B cell (primary cell): ENCODE results near the gene KRT12. TPM values are rescaled to one million over a fixed set of nuclear protein-coding genes. Genes with fewer than 3 reads are reported as not detected.

Experiments
- ATAC-seq: fragments of 200-7000 bp; cut with Tn5 transposase; one replicate; pipeline ENCODE4 v1.10.0; 2021; ENCODE audit warnings: low read depth, mild to moderate bottlenecking, moderate number of reproducible peaks, moderate library complexity
- CTCF ChIA-PET: fragments of 350-600 bp; sonication (Branson Sonifier 250); formaldehyde crosslinking; loops from one replicate; lab custom pipeline; 2021; ENCODE audit warnings: antibody characterized with exemption, inconsistent platforms; lab: Charles Lee
- POLR2A ChIA-PET: fragments of 350-600 bp; sonication (Branson Sonifier 250); formaldehyde crosslinking; loops from one replicate; lab custom pipeline; 2021; ENCODE audit warnings: antibody characterized with exemption; lab: Charles Lee
- DNase-seq: peaks from one replicate; pipeline ENCODE4 v3.0.0; 2013
- H2AFZ ChIP-seq: 2 replicates; pipeline ENCODE4 v1.6.1; 2012; ENCODE audit warnings: mild to moderate bottlenecking, low read depth, low read length; ENCODE audit not compliant: insufficient read depth, poor library complexity, severe bottlenecking
- H3K27ac ChIP-seq, 2 donors: 1 replicate in 1 of 2; 2 replicates in 1 of 2; pipeline ENCODE4 v1.5.1; 2012 to 2013; ENCODE audit warnings: low read length in 2 of 2, mild to moderate bottlenecking in 2 of 2, moderate library complexity in 1 of 2
- H3K27me3 ChIP-seq, 4 experiments: fragments of 200-600 bp in 1 of 4; sonication (generic) in 1 of 4; replicated peaks in 1 of 4; 1 replicate in 2 of 4; 2 replicates in 2 of 4; pipeline versions ENCODE4 v1.6.1 to v1.7.0; 2013 to 2016; ENCODE audit warnings: low read length in 3 of 4, mild to moderate bottlenecking in 2 of 4, mixed read lengths in 1 of 4, moderate library complexity in 1 of 4; ENCODE audit not compliant: insufficient read depth in 4 of 4, control insufficient read depth in 3 of 4; ENCODE audit errors: control extremely low read depth in 1 of 4
- H3K36me3 ChIP-seq, 2 experiments: replicated peaks in 1 of 2; 1 replicate in 1 of 2; 2 replicates in 1 of 2; pipeline versions ENCODE4 v1.6.1 to v1.7.1; 2013; ENCODE audit warnings: low read length in 1 of 2; ENCODE audit not compliant: insufficient read depth in 2 of 2, control insufficient read depth in 1 of 2; ENCODE audit errors: control extremely low read depth in 1 of 2, extremely low read depth in 1 of 2
- H3K4me1 ChIP-seq, 2 donors: fragments of 200-600 bp in 1 of 2; sonication (generic) in 1 of 2; 1 replicate in 1 of 2; 2 replicates in 1 of 2; pipeline versions ENCODE4 v1.5.1 to v1.6.1; 2013 to 2017; ENCODE audit warnings: low read length in 2 of 2; ENCODE audit not compliant: control insufficient read depth in 2 of 2, insufficient read depth in 2 of 2
- H3K4me2 ChIP-seq: replicated peaks from 2 replicates; pipeline ENCODE3; 2012; ENCODE audit warnings: mild to moderate bottlenecking, low read depth, low read length; ENCODE audit not compliant: poor library complexity, severe bottlenecking
- H3K4me3 ChIP-seq, 5 experiments: fragments of 200-600 bp in 1 of 5; sonication (generic) in 1 of 5; 1 replicate in 3 of 5; 2 replicates in 2 of 5; pipeline versions ENCODE4 v1.5.1 to v1.7.0; 2011 to 2016; ENCODE audit warnings: low read length in 4 of 5, mild to moderate bottlenecking in 4 of 5, low read depth in 2 of 5, control low read depth in 1 of 5, moderate library complexity in 1 of 5; ENCODE audit not compliant: insufficient read depth in 1 of 5; ENCODE audit errors: control extremely low read depth in 1 of 5, extremely low read depth in 1 of 5
- H3K79me2 ChIP-seq: fragments of 200-600 bp; sonication (generic); one replicate; pipeline ENCODE4 v1.6.0; 2016; ENCODE audit warnings: low read length; ENCODE audit not compliant: control insufficient read depth, insufficient read depth
- H3K9ac ChIP-seq: fragments of 200-600 bp; sonication (generic); 2 replicates; pipeline ENCODE4 v1.6.1; 2017; ENCODE audit warnings: mild to moderate bottlenecking, low read length, moderate library complexity
- H3K9me3 ChIP-seq, 3 donors: one replicate each; pipeline versions ENCODE4 v1.6.1 to v1.7.1; 2013; ENCODE audit warnings: low read length in 2 of 3; ENCODE audit not compliant: control insufficient read depth in 2 of 3, insufficient read depth in 1 of 3; ENCODE audit errors: control extremely low read depth in 1 of 3
- H4K20me1 ChIP-seq: 2 replicates; pipeline ENCODE4 v1.6.0; 2012; ENCODE audit warnings: mild to moderate bottlenecking, low read length; ENCODE audit not compliant: insufficient read depth, control insufficient read depth, poor library complexity, severe bottlenecking
- H3K27ac Mint-ChIP-seq: one replicate; pipeline ENCODE4 v1.8.0; 2021; ENCODE audit warnings: mixed read lengths
- H3K27me3 Mint-ChIP-seq: one replicate; pipeline ENCODE4 v1.8.0; 2021; ENCODE audit warnings: mixed read lengths
- H3K4me1 Mint-ChIP-seq: one replicate; pipeline ENCODE4 v1.8.0; 2021; ENCODE audit warnings: mixed read lengths
- H3K4me3 Mint-ChIP-seq: one replicate; pipeline ENCODE4 v1.8.0; 2021; ENCODE audit warnings: mixed read lengths
- H3K9me3 Mint-ChIP-seq: one replicate; pipeline ENCODE4 v1.8.0; 2022; ENCODE audit warnings: mixed read lengths; ENCODE audit not compliant: insufficient read depth
- EZH2 ChIP-seq: IDR thresholded peaks from 2 replicates; pipeline ENCODE4 v1.6.1; 2012; ENCODE audit warnings: borderline replicate concordance, low read depth, mild to moderate bottlenecking, moderate library complexity, low read length; ENCODE audit not compliant: insufficient read depth, poor library complexity, severe bottlenecking
- WGBS: methylation state at CpG from one replicate; pipeline ENCODE4 v1.1.5; 2013; ENCODE audit warnings: missing lambda C conversion rate; ENCODE audit not compliant: insufficient coverage; 5-methylcytosine and 5-hydroxymethylcytosine counted together
- intact Hi-C: fragments of 100-400 bp; cut with micrococcal nuclease; formaldehyde crosslinking; loops from one replicate; pipeline ENCODE4 v1.10.0; 2022
- polyA plus RNA-seq: library from polyadenylated mRNA; depleted of rRNA; stranded (reverse); fragments of >200 nt; gene quantifications from 2 replicates; pipeline ENCODE4 v1.2.3, GENCODE V29; 2012
- total RNA-seq, 2 donors: library from RNA; stranded (reverse); fragments of 120-200 nt in 1 of 2; gene quantifications; 1 replicate in 1 of 2; 2 replicates in 1 of 2; pipeline versions ENCODE4 v1.2.3 to v1.2.4, GENCODE V29; 2013 to 2022
- TF ChIP-seq, protein P1 (sequence below): fragments of 200-600 bp; IDR thresholded peaks from one replicate; pipeline ENCODE4 v1.8.0; 2022; ENCODE audit warnings: antibody characterized with exemption, mild to moderate bottlenecking

KRT12 gene
- total and polyA plus RNA-seq, 2 donors (not counting 1 experiment from before 2014, with no cell fraction given) = not detected

DNA sequence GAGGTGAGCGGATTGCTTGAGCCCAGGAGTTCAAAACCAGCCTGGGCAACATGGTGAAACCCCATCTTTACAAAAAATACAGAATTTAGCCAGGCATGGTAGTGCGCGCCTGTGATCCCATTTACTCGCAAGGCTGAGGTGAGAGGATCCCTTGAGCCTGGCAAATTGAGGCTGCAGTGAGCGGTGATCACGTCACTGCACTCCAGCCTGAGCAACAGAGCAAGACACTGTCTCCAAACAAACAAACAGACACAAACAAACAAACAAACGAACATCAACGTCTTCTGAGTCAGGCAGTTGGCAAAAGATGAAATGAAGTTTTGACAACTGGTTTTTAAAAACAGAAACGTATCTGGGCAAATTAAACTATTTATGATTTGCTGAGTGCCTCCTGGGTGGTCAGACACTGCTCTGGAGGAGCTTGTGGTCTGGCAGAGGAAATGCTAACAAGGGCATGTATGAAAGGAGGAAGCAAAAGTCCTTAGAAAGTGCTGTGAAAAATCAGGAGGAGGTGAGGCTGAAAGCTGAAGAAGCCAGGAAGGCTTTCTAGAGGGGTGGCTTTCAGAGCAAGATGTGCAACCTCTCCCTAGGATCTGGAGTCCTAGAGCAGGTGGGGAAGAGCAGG lies 28.2 kb upstream of the KRT12 start:
- no peak for TF ChIP-seq EZH2
- TF ChIP-seq, protein P1, sequence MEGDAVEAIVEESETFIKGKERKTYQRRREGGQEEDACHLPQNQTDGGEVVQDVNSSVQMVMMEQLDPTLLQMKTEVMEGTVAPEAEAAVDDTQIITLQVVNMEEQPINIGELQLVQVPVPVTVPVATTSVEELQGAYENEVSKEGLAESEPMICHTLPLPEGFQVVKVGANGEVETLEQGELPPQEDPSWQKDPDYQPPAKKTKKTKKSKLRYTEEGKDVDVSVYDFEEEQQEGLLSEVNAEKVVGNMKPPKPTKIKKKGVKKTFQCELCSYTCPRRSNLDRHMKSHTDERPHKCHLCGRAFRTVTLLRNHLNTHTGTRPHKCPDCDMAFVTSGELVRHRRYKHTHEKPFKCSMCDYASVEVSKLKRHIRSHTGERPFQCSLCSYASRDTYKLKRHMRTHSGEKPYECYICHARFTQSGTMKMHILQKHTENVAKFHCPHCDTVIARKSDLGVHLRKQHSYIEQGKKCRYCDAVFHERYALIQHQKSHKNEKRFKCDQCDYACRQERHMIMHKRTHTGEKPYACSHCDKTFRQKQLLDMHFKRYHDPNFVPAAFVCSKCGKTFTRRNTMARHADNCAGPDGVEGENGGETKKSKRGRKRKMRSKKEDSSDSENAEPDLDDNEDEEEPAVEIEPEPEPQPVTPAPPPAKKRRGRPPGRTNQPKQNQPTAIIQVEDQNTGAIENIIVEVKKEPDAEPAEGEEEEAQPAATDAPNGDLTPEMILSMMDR = no peak
- CTCF ChIA-PET = no interaction called here

DNA sequence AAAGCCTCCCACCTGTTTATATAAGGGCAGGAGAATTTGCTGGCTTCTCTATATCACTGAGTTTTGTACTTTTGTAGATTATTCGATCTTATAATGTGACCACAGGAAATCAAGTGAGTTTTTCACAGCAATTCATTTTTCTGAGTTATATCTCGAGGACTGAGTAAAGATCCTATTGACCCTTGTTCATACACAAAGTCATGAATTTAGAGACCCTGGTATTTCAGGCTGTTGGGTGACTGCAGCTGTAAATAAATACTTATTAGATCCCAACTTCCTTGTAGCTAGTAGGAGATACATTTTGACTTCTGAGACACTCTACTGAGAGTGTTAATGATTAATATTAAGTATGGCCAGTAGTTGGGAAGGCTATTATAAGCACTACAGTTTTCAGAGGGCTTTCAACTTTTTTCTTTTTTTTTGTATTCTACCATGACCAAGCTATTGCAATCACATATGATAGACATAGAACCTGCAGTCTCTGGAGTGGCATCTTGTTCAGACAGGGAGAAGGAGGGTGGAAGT lies 21.2 kb upstream of the KRT12 start:
- peaks cover 1% of the 10 kb centered on the region for H3K4me1 Mint-ChIP-seq

More for the DNA sequence above, 28.2 kb upstream of the KRT12 start:
- Histone ChIP-seq H3K27ac (no peak overlapping the region), H3K4me3 (no peak overlapping the region), H3K27me3 (peaks cover 0 to 13% (median 2%) of the 10 kb centered on the region in 4 experiments), H4K20me1 (no peaks in the 10 kb centered on the region), H3K79me2 (no peaks in the 10 kb centered on the region), H3K4me2 (no peak overlapping the region), H3K9ac (no peak overlapping the region), H3K9me3 (no peaks in the 10 kb centered on the region), H3K4me1 (no peaks in the 10 kb centered on the region), H2AFZ (no peak overlapping the region), H3K36me3 (no peaks in the 10 kb centered on the region)
- H3K9me3 Mint-ChIP-seq = no peaks in the 10 kb centered on the region
- no peaks in the 10 kb centered on the region for H3K4me1 Mint-ChIP-seq
- H3K27me3 Mint-ChIP-seq = peaks cover 54% of the 10 kb centered on the region
- POLR2A ChIA-PET = no interaction called here
- H3K4me3 Mint-ChIP-seq = no peak overlapping the region
- 64% methylated on average over 8 of the region's 9 CpGs for WGBS
- DNase-seq (no peak), ATAC-seq (no peak)
- intact Hi-C loops = no loop called here
- H3K27ac Mint-ChIP-seq = no peak overlapping the region

More for the DNA sequence above, 21.2 kb upstream of the KRT12 start:
- Histone ChIP-seq H3K4me3 (no peak overlapping the region), H3K9me3 (peaks cover 0 to 2% (median 0%) of the 10 kb centered on the region in 3 donors), H4K20me1 (no peaks in the 10 kb centered on the region), H3K4me2 (no peak overlapping the region), H3K9ac (no peak overlapping the region), H3K27me3 (peaks cover 0 to 22% (median 15%) of the 10 kb centered on the region in 4 experiments), H3K4me1 (peaks cover 0 to 6% of the 10 kb centered on the region in 2 donors), H3K79me2 (no peaks in the 10 kb centered on the region), H3K36me3 (no peaks in the 10 kb centered on the region), H2AFZ (no peak overlapping the region), H3K27ac (no peak overlapping the region)
- ATAC-seq (no peak), DNase-seq (no peak)
- TF ChIP-seq, protein P1 = no peak
- TF ChIP-seq EZH2 = no peak
- ChIA-PET CTCF (no interaction called here), POLR2A (no interaction called here)
- intact Hi-C loops = no loop called here
- Mint-ChIP-seq H3K4me3 (no peak overlapping the region), H3K9me3 (no peaks in the 10 kb centered on the region), H3K27me3 (peaks cover 54% of the 10 kb centered on the region), H3K27ac (no peak overlapping the region)
- no CpG with 5 or more reads among the region's 2 CpGs for WGBS
